Measurements from ENCODE around the gene TMEM201.
A peak's percentile ranks its signal among the peaks of the same experiment; 100 is the strongest.
"Not testable (repeated sequence)": the region's sequence is repeated elsewhere in the genome, so short reads cannot be mapped to it uniquely, and the experiment has no call there.

Gene TMEM201

DNA sequence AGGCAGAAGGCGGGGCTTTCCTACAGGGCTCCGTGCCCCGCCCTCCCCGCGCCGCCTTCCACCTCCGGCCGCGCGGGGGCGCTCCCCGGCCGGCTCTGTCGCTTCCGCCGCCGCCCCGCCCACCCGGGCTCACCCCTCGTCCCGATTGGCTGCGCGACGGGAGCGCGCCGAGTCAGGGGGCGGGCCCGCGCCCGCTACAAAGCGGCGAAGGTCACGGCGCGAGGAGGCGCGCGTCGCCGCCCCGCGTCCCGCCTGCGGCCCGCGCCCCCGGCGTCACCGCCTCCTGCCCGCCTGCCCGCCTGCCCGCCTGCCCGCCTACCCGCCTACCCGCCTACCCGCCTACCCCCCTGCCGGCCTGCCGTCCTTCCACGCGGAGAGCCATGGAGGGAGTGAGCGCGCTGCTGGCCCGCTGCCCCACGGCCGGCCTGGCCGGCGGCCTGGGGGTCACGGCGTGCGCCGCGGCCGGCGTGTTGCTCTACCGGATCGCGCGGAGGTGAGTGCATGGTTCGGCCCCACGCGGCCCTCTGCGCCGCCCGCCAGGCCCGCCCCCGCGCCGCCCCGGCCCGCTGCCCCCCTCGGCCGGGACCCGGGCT is at the start of gene TMEM201:
TMEM201 (plus strand) TSS at position 361 of the 593 bp plus-strand sequence; CDS start at position 381, 20 bp downstream.
- DNase-seq, result peak; percentile 93

DNA sequence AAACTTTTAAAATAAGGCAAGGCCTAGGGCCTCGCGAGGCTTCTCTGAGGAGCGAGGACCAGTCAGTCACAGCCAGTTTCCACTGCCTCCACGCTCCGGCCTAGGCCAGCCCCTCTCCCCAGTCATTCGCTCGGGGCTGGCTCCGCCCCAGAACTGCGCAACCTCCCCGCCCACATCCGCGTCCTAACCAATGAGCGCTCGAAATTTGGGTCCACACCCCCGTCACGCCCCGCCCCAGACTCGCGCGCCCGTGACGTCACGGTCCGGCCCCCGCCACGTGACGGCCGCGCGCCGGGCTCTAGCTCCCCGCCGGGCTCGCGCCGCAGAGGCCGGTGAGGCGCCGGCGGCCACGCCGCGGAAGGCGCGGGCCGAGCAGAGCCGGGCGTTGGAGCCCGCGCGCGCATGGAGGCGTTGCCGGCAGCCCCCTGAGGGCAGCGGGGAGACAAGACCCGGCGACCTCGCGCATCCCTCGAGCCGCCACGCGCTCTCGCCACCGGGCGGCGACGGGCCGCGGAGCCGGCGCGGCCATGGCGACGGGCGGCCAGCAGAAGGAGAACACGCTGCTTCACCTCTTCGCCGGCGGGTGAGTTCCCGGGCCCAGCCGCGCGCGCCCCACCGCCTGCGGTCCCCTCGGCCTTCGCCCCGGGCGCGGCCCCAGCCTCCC is 49.4 kb upstream of the TMEM201 start, which contains the start of gene SLC25A33:
SLC25A33 (plus strand) TSS at position 301 of the 664 bp plus-strand sequence; CDS start at position 528, 227 bp downstream.
- DNase-seq, result peak; percentile 94

DNA sequence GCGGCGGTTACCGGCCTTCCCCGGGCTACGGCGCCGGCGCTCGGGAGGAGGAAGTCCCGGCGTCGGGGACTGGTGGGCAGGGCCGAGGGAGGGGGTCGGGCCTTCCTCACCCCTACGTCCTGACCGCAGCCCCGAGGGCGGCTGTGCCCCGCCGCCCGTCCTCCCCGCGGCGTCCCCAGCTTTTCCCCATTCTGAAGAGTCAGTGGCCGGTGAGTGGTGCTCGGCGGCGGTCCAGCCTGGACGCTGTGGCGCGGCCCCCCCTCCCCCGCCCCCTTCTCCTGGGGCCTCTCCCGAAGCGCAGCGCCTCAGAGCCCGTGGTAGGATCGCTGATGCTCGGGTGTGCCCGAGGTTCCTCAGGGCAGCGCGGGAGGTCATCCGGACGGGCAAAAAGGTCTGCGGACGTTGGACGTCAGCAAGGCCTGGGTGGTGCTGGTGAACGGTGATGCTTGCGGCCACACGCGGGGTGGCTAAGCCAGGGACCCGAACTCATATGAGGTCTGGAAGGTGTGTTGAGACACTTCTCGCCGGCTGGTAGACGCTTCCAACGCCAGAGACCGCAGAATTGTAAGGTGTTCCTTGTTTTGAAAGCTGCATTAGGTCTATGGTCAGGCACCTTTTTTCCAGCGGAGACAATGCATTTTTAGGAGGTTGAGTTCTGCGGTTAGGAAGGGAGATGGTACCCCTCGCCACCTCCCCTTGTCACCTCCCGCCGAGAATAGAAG is 48.7 kb upstream of the TMEM201 start:
- DNase-seq, result no peak

DNA sequence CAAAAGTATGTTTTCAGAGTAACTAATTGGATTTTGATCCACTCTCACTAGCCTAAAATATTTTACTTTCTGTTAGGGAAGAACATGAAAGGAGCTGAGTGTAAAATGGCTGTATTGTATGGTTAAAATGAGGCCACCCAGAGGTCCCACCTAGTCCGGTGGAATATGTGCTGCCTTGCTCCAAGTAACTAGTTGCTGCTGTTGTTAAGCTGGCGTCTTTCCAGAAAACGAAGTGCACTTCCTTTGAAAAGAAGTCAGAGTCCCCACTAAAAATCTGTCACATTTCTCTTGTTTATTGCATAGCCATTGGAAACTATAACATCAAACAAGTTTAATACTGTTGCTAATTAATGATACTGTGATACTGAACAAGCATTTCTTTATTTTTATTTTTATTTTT is 46.3 kb upstream of the TMEM201 start:
- DNase-seq, result no peak

DNA sequence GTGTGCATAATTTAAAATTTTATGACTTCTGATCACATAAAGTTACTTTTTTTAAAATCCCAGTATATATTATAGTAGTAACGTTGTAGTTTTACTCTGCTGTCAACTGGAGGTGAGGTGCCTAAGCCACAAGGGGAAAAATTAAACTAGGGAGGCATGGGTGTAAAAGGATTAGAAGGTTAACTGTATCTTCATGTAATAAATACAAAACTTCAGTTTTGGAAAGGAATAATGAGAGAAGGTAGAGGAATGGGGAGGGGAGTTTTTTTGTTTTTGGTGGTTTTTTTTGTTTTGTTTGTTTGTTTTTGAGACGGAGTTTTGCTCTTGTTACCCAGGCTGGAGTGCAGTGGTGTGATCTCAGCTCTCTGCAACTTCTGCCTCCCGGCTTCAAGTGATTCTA is 43.8 kb upstream of the TMEM201 start:
- DNase-seq, result no peak

GRCh38 chr1:9549955-9550546 is 38.7 kb upstream of the TMEM201 start:
- DNase-seq, result no peak

- DNase-seq, result no peak
These were observed 36.7 kb upstream of the TMEM201 start for GRCh38 chr1:9551984-9552383.

- DNase-seq, result no peak
These were observed 35.0 kb upstream of the TMEM201 start for GRCh38 chr1:9553736-9554144.

- no peak for DNase-seq
These were observed 32.8 kb upstream of the TMEM201 start for GRCh38 chr1:9555942-9556341.

DNA sequence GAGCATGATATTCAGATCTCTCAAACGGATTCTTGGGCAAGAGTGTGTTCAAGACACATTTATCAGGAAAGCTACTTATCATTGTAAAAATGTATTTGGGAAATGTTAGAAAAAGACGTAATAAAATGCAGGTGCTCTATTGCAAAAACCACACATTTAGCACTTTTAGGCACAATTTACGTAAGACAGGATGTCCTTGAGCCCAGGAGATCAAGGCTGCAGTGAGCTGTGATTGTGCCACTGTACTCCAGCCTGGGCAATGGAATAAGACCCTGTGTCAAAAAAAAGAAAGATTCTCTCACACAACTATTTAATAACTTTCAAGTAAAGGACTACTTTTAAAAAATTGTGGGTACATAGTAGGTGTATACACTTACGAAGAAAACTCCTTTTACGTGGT is 31.1 kb upstream of the TMEM201 start:
- DNase-seq, result no peak

- no peak for DNase-seq
These were observed 30.3 kb upstream of the TMEM201 start for GRCh38 chr1:9558271-9558945.

DNA sequence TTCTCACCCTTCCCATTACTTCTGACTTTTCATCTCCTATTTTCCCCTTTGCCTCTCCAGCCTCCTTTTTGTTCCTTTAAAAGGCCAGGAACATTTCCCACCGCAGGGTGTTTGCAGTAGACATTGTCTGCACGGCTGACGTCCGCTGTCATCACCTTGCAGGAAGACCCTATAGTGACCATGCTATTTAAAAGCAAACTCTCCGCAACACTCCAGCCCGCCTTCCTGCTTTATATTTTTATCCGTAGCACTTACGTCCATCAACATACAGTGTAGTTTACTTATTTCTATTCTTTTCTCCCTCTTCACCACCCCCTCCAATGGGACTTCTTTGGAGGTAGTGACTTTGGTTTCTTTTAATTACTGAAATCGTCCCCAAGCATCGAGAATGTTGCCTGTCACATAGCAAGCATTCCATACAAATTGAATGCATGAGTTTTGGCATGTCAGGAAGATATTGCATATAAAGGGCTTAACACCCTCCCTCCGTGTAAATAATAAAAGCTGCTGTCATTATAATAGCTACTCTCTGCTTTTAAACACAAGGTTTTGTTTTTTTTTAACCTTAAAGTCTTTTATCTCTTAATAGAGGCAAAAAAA is 29.7 kb upstream of the TMEM201 start:
- DNase-seq, result no peak

- no peak for DNase-seq
These were observed 29.0 kb upstream of the TMEM201 start for GRCh38 chr1:9559673-9560072.

DNA sequence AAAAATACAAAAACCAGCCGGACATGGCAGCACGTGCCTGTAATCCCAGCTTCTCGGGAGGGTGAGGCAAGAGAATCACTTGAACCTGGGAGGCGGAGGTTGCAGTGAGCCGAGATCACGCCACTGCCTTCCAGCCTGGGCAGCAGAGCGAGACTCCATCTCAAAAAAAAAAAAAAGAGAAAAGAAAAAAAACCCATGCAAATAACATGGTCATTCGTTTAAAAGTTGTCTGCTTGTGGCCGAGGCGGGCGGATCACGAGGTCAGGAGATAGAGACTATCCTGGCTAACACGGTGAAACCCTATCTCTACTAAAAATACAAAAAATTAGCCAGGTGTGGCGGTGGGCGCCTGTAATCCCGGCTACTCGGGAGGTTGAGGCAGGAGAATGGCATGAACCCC is 28.6 kb upstream of the TMEM201 start:
- DNase-seq, result not testable (repeated sequence)

DNA sequence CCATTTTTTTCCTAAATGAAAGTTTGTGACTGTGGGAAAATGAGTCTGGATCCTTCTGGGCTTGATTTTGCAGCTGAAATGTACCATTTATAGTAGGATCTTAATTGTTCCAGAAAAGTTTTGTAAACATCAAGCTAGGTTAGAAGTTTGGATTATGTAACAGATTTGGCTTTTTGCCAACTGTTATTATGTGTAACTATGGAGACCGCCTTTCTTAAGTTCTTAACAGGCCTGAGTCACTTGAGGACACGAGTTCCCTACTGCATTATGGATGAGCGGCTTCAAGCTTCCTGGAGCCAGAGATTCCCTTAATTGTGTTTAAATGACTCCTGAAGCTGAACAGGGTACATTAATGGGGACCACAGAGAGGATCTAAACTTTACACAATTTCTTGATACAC is 27.3 kb upstream of the TMEM201 start:
- no peak for DNase-seq

- no peak for DNase-seq
These were observed 19.4 kb upstream of the TMEM201 start for GRCh38 chr1:9569267-9569666.

- not testable (repeated sequence) for DNase-seq
These were observed 17.7 kb upstream of the TMEM201 start for GRCh38 chr1:9570886-9571529.

DNA sequence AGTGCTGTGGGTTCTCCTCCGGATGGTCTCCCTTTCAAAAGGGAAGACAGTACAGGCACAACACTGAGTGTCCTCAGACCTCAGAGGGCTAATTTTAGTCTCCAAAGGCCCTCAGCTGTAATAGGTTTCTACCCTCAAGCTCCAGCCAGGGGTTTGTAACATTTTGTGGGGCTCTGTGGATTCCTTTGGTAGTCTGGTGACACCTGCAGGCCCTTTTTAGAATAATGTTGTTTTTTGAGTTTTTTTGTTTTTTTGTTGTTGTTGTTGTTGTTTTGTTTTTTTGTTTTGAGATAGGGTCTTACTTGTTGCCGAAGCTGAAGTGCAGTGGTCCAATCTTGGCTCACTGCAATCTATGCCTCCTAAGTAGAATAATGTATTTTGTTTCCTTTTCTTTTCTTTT is 15.0 kb upstream of the TMEM201 start:
- DNase-seq, result no peak

DNA sequence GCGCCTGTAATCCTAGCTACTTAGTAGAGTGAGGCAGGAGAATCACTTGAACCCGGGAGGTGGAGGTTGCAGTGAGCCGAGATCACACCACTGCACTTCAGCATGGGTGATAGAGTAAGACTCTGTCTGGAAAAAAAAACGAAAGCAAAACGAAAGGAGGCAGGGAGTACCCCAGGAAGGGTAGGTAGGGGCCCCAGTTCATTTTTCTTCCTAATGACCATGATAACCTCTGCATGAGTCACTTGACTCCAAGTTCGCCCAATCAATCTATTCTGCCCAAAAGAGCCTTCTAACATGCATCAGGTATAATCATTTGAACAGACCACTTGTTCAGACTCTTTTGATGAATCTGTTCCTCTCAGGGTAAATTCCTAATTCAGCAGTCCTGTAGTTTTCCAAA is 13.2 kb upstream of the TMEM201 start:
- no peak for DNase-seq

DNA sequence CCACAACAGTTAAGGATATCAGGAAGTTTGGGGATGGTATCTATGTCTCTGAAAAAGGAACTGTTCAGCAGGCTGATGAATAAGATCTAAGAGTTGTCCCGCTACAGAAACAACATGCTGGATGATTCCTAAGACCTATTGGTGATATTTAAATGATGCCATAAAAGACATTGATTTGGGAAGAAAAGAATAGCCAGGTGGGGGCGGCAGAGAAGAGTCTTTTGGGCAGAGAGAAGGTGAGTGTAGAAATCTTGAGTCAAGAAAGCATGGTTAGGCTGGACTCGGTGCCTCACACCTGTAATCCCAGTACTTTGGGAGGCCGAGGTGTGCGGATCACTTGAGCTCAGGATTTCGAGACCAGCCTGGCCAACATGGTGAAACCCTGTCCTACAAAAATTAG is 11.8 kb upstream of the TMEM201 start:
- DNase-seq, result no peak

DNA sequence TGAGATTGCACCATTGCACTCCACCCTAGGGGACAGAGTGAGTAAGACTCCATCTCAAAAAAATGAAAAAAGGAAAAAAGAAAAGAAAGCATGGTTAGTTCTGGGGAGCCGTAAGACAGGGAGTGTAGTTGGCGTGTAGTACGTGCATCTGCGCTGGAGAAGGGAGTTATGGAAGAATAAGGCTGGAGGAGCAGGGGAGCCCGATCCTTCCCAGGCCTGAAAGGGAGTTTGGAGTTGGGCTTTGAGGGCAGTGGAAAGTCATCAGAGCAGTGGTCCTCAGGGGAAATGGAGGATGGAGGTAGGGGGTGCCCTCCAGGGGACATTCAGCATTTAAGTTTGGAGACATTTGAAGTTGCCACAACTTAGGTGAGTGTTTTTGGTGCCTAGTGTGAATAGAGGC is 11.3 kb upstream of the TMEM201 start:
- DNase-seq, result no peak

DNA sequence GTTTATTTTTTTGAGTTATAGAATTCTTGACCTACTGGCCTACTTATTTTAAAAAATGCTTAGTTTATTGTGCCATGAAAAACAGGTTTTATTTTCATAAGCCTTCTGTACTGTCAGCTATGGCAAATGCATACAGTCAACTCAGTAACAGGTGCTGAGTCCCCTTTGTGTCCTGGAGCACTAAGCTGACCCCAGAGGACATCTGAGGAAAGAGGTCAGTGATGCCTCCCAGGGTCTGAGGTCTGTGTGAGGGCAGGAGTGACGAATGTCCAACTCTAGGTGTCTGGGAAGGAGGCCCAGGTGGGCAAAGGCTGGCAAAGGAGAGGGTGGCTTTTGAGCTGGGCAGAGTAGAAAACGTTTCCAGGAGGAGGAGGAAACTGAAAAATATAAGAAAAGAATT is 7.8 kb upstream of the TMEM201 start:
- DNase-seq, result no peak
